ENCODE measurements around the gene BOLA3.

GRCh38 chr2:74188696-74189095 is 41.0 kb upstream of the BOLA3 start:
- no peak for TF ChIP-seq EZH2 (IDR thresholded peaks at IDR 0.05; ENCODE audit: low read depth)
- TF ChIP-seq, protein P1, sequence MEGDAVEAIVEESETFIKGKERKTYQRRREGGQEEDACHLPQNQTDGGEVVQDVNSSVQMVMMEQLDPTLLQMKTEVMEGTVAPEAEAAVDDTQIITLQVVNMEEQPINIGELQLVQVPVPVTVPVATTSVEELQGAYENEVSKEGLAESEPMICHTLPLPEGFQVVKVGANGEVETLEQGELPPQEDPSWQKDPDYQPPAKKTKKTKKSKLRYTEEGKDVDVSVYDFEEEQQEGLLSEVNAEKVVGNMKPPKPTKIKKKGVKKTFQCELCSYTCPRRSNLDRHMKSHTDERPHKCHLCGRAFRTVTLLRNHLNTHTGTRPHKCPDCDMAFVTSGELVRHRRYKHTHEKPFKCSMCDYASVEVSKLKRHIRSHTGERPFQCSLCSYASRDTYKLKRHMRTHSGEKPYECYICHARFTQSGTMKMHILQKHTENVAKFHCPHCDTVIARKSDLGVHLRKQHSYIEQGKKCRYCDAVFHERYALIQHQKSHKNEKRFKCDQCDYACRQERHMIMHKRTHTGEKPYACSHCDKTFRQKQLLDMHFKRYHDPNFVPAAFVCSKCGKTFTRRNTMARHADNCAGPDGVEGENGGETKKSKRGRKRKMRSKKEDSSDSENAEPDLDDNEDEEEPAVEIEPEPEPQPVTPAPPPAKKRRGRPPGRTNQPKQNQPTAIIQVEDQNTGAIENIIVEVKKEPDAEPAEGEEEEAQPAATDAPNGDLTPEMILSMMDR (conservative IDR thresholded peaks at IDR 0.05), result no peak
